Superior temporal gyrus (tissue), 1 donor: ENCODE measurements around the gene CCDC18.
"Not testable (repeated sequence)": the region's sequence is repeated elsewhere in the genome, so short reads cannot be mapped to it uniquely, and the experiment has no call there.

Experiments
- DNase-seq: peaks from one replicate; pipeline ENCODE4 v3.0.0-alpha.2; 2016; ENCODE audit errors: extremely low spot score

The CCDC18 gene

GRCh38 chr1:93239863-93240262 is 59.3 kb downstream of the CCDC18 start:
- no peak for DNase-seq

GRCh38 chr1:93243233-93243632 is 62.7 kb downstream of the CCDC18 start:
- DNase-seq = not testable (repeated sequence)

- no peak for DNase-seq
These were observed 64.0 kb downstream of the CCDC18 start for GRCh38 chr1:93244298-93245069.

- DNase-seq = no peak
These were observed 71.4 kb downstream of the CCDC18 start for GRCh38 chr1:93251966-93252365.

GRCh38 chr1:93252598-93252997 is 72.1 kb downstream of the CCDC18 start:
- no peak for DNase-seq

GRCh38 chr1:93253516-93253915 is 73.0 kb downstream of the CCDC18 start:
- no peak for DNase-seq

GRCh38 chr1:93255222-93256079 is 74.9 kb downstream of the CCDC18 start:
- DNase-seq = no peak

GRCh38 chr1:93256433-93256832 is 75.9 kb downstream of the CCDC18 start:
- no peak for DNase-seq

- no peak for DNase-seq
These were observed 77.4 kb downstream of the CCDC18 start for GRCh38 chr1:93257889-93258288.

- not testable (repeated sequence) for DNase-seq
These were observed 80.2 kb downstream of the CCDC18 start for GRCh38 chr1:93260726-93261125.

GRCh38 chr1:93262645-93263044 is 82.1 kb downstream of the CCDC18 start:
- DNase-seq = no peak

GRCh38 chr1:93268888-93269287 is 88.4 kb downstream of the CCDC18 start:
- not testable (repeated sequence) for DNase-seq

GRCh38 chr1:93275262-93275633 is 94.7 kb downstream of the CCDC18 start:
- not testable (repeated sequence) for DNase-seq

- no peak for DNase-seq
These were observed 95.2 kb downstream of the CCDC18 start for GRCh38 chr1:93275634-93276295.

GRCh38 chr1:93277530-93277929 is 97.0 kb downstream of the CCDC18 start:
- DNase-seq = not testable (repeated sequence)

- DNase-seq = no peak
These were observed 103.0 kb downstream of the CCDC18 start for GRCh38 chr1:93283496-93283895.

GRCh38 chr1:93288558-93288957 is 108.0 kb downstream of the CCDC18 start:
- no peak for DNase-seq

- no peak for DNase-seq
These were observed 116.1 kb downstream of the CCDC18 start for GRCh38 chr1:93296555-93297154.

- no peak for DNase-seq
These were observed 120.6 kb downstream of the CCDC18 start for GRCh38 chr1:93301131-93301530.

- DNase-seq = no peak
These were observed 121.6 kb downstream of the CCDC18 start for GRCh38 chr1:93302078-93302477.

GRCh38 chr1:93304716-93305138 is 124.2 kb downstream of the CCDC18 start:
- peak; percentile 92 for DNase-seq

GRCh38 chr1:93306920-93307319 is 126.4 kb downstream of the CCDC18 start:
- DNase-seq = no peak
